GM11168 (cell line): ENCODE measurements around the gene CISD3.
"Not testable (repeated sequence)": the region's sequence is repeated elsewhere in the genome, so short reads cannot be mapped to it uniquely, and the experiment has no call there.

ENCODE experiments used
- in situ Hi-C: fragments of 300-500 bp; cut with MboI; formaldehyde crosslinking; loops from one replicate; pipeline ENCODE4 v1.12.0; 2022; ENCODE audit warnings: low sequenced_read_pairs; ENCODE audit not compliant: unreplicated experiment

CISD3 gene

GRCh38 chr17:38725066-38725465 is 5.1 kb upstream of the CISD3 start:
- in situ Hi-C loops = no loop called here

- in situ Hi-C loops = not testable (repeated sequence)
These were observed 4.0 kb upstream of the CISD3 start for GRCh38 chr17:38726145-38726544.

- in situ Hi-C loops = no loop called here
These were observed 2.4 kb upstream of the CISD3 start for GRCh38 chr17:38727736-38728135.

GRCh38 chr17:38728290-38728831 is 1.8 kb upstream of the CISD3 start:
- in situ Hi-C loops = no loop called here

- in situ Hi-C loops = no loop called here
These were observed 714 bp upstream of the CISD3 start for GRCh38 chr17:38729368-38729885.

- in situ Hi-C loops = loop anchor here (5.0 kb wide), 1 partner anchor 53 kb away; no protein-coding TSS in a partner anchor
These were observed 612 bp downstream of the CISD3 start for GRCh38 chr17:38730526-38731379.

- in situ Hi-C loops = loop anchor here (5.0 kb wide), 1 partner anchor 54 kb away; no protein-coding TSS in a partner anchor
These were observed 1.6 kb downstream of the CISD3 start for GRCh38 chr17:38731526-38732294.

- in situ Hi-C loops = loop anchor here (5.0 kb wide), 1 partner anchor 55 kb away; no protein-coding TSS in a partner anchor
These were observed 2.5 kb downstream of the CISD3 start for GRCh38 chr17:38732376-38733281.

- in situ Hi-C loops = loop anchor here (5.0 kb wide), 1 partner anchor 56 kb away; no protein-coding TSS in a partner anchor
These were observed 3.3 kb downstream of the CISD3 start for GRCh38 chr17:38733282-38733981.

- in situ Hi-C loops = loop anchor here (5.0 kb wide), 1 partner anchor 57 kb away; no protein-coding TSS in a partner anchor
These were observed 4.1 kb downstream of the CISD3 start for GRCh38 chr17:38733982-38734973.

GRCh38 chr17:38735161-38735997 is 5.2 kb downstream of the CISD3 start:
- in situ Hi-C loops = no loop called here

- in situ Hi-C loops = no loop called here
These were observed 8.0 kb downstream of the CISD3 start for GRCh38 chr17:38738007-38738662.

- in situ Hi-C loops = no loop called here
These were observed 8.5 kb downstream of the CISD3 start for GRCh38 chr17:38738686-38739085.

GRCh38 chr17:38739305-38739704 is 9.2 kb downstream of the CISD3 start:
- in situ Hi-C loops = no loop called here

- in situ Hi-C loops = no loop called here
These were observed 9.9 kb downstream of the CISD3 start for GRCh38 chr17:38740044-38740443.

- in situ Hi-C loops = no loop called here
These were observed 10.7 kb downstream of the CISD3 start for GRCh38 chr17:38740806-38741205.
